IPS-20b (cell line): ENCODE measurements around the gene C20orf204.

ENCODE experiments used
- H3K27ac ChIP-seq: one replicate; pipeline ENCODE4 v1.5.1; 2013; ENCODE audit warnings: low read length
- H3K27me3 ChIP-seq: 2 replicates; pipeline ENCODE4 v1.6.1; 2013; ENCODE audit warnings: mild to moderate bottlenecking, low read length, inconsistent platforms; ENCODE audit not compliant: insufficient read depth
- H3K36me3 ChIP-seq: 2 replicates; pipeline ENCODE4 v1.6.1; 2013; ENCODE audit warnings: low read depth, mild to moderate bottlenecking, inconsistent platforms, low read length, moderate library complexity; ENCODE audit not compliant: insufficient read depth
- H3K4me1 ChIP-seq: 2 replicates; pipeline ENCODE4 v1.6.1; 2013; ENCODE audit warnings: mild to moderate bottlenecking, control low read depth, inconsistent platforms, low read length, moderate library complexity; ENCODE audit not compliant: insufficient read depth
- H3K4me3 ChIP-seq: 2 replicates; pipeline ENCODE4 v1.5.1; 2013; ENCODE audit warnings: mild to moderate bottlenecking, low read length, inconsistent platforms
- H3K9ac ChIP-seq: 2 replicates; pipeline ENCODE4 v1.6.1; 2013; ENCODE audit warnings: low read depth, mild to moderate bottlenecking, inconsistent platforms, low read length, moderate library complexity
- H3K9me3 ChIP-seq: 2 replicates; pipeline ENCODE4 v1.6.1; 2013; ENCODE audit warnings: mild to moderate bottlenecking, low read depth, low read length, inconsistent platforms; ENCODE audit not compliant: insufficient read depth

C20orf204 gene

GRCh38 chr20:64071341-64072332 lies 35.7 kb downstream of the C20orf204 start:
- no peaks in the 10 kb centered on the region for H3K9me3 ChIP-seq
- no peak overlapping the region for H3K27ac ChIP-seq
- H3K9ac ChIP-seq, result no peak overlapping the region
- no peaks in the 10 kb centered on the region for H3K36me3 ChIP-seq
- no peak overlapping the region for H3K4me3 ChIP-seq
- H3K27me3 ChIP-seq, result no peaks in the 10 kb centered on the region
- H3K4me1 ChIP-seq, result no peaks in the 10 kb centered on the region

GRCh38 chr20:64072498-64073063 lies 36.6 kb downstream of the C20orf204 start:
- Histone ChIP-seq H3K36me3 (no peaks in the 10 kb centered on the region), H3K4me3 (no peak overlapping the region), H3K9ac (no peak overlapping the region), H3K4me1 (no peaks in the 10 kb centered on the region), H3K9me3 (no peaks in the 10 kb centered on the region), H3K27me3 (no peaks in the 10 kb centered on the region), H3K27ac (no peak overlapping the region)

GRCh38 chr20:64073476-64074183 lies 37.6 kb downstream of the C20orf204 start:
- H3K36me3 ChIP-seq, result no peaks in the 10 kb centered on the region

GRCh38 chr20:64074184-64074789 lies 38.3 kb downstream of the C20orf204 start:
- no peaks in the 10 kb centered on the region for H3K4me1 ChIP-seq

More at GRCh38 chr20:64073476-64074183, 37.6 kb downstream of the C20orf204 start:
- Histone ChIP-seq H3K27me3 (no peaks in the 10 kb centered on the region), H3K4me3 (no peak overlapping the region), H3K9me3 (no peaks in the 10 kb centered on the region), H3K4me1 (no peaks in the 10 kb centered on the region), H3K27ac (no peak overlapping the region), H3K9ac (no peak overlapping the region)

GRCh38 chr20:64074963-64075362 lies 39.0 kb downstream of the C20orf204 start:
- Histone ChIP-seq H3K27ac (no peak overlapping the region), H3K9me3 (no peaks in the 10 kb centered on the region), H3K36me3 (no peaks in the 10 kb centered on the region), H3K4me3 (no peak overlapping the region), H3K9ac (no peak overlapping the region), H3K4me1 (no peaks in the 10 kb centered on the region), H3K27me3 (peaks cover under 1% of the 10 kb centered on the region; the same call in 1 of the 2 replicates)

More at GRCh38 chr20:64074184-64074789, 38.3 kb downstream of the C20orf204 start:
- no peak overlapping the region for H3K27ac ChIP-seq
- no peaks in the 10 kb centered on the region for H3K36me3 ChIP-seq
- no peak overlapping the region for H3K9ac ChIP-seq
- no peaks in the 10 kb centered on the region for H3K27me3 ChIP-seq
- no peaks in the 10 kb centered on the region for H3K9me3 ChIP-seq
- no peak overlapping the region for H3K4me3 ChIP-seq

GRCh38 chr20:64075556-64075955 lies 39.6 kb downstream of the C20orf204 start:
- H3K4me1 ChIP-seq, result no peaks in the 10 kb centered on the region
- H3K4me3 ChIP-seq, result no peak overlapping the region
- no peak overlapping the region for H3K27ac ChIP-seq
- H3K9me3 ChIP-seq, result no peaks in the 10 kb centered on the region
- H3K27me3 ChIP-seq, result peaks cover 6% of the 10 kb centered on the region
- H3K36me3 ChIP-seq, result no peaks in the 10 kb centered on the region
- H3K9ac ChIP-seq, result no peak overlapping the region

GRCh38 chr20:64076061-64076997 lies 40.3 kb downstream of the C20orf204 start:
- H3K27ac ChIP-seq, result no peak overlapping the region
- H3K27me3 ChIP-seq, result peaks cover 14% of the 10 kb centered on the region
- no peaks in the 10 kb centered on the region for H3K4me1 ChIP-seq
- H3K4me3 ChIP-seq, result no peak overlapping the region
- no peak overlapping the region for H3K9ac ChIP-seq
- H3K9me3 ChIP-seq, result no peaks in the 10 kb centered on the region
- H3K36me3 ChIP-seq, result no peaks in the 10 kb centered on the region

- Histone ChIP-seq H3K4me3 (no peak overlapping the region), H3K4me1 (no peaks in the 10 kb centered on the region), H3K36me3 (no peaks in the 10 kb centered on the region), H3K9me3 (no peaks in the 10 kb centered on the region), H3K27me3 (peaks cover 22% of the 10 kb centered on the region), H3K27ac (no peak overlapping the region), H3K9ac (no peak overlapping the region)
Measured at GRCh38 chr20:64077094-64077493, 41.1 kb downstream of the C20orf204 start.

- Histone ChIP-seq H3K36me3 (no peaks in the 10 kb centered on the region), H3K9ac (no peak overlapping the region), H3K4me3 (no peak overlapping the region), H3K9me3 (no peaks in the 10 kb centered on the region), H3K27me3 (peaks cover 26% of the 10 kb centered on the region), H3K4me1 (no peaks in the 10 kb centered on the region), H3K27ac (no peak overlapping the region)
Measured at GRCh38 chr20:64077541-64077875, 41.5 kb downstream of the C20orf204 start.

- Histone ChIP-seq H3K9me3 (no peaks in the 10 kb centered on the region), H3K4me3 (no peak overlapping the region), H3K36me3 (no peaks in the 10 kb centered on the region), H3K9ac (no peak overlapping the region), H3K4me1 (peaks cover 3% of the 10 kb centered on the region), H3K27ac (no peak overlapping the region), H3K27me3 (peaks cover 31% of the 10 kb centered on the region)
Measured at GRCh38 chr20:64077876-64078551, 42.0 kb downstream of the C20orf204 start.
